Suppressor macrophage treated with lipopolysaccharide for 1 hour (primary cell): ENCODE results near the gene NEURL1.

ENCODE experiments used
- DNase-seq, 3 donors: peaks; one replicate each; pipeline ENCODE4 v3.0.0-alpha.2; 2020 to 2022

Gene NEURL1

GRCh38 chr10:103493362-103493915, at the start of gene NEURL1:
Gene NEURL1, plus strand, starts transcription at chr10:103493705. Its CDS starts 683 bp downstream, at chr10:103494388.
- DNase-seq = peak; percentile 26 to 54 (median 35)

GRCh38 chr10:103444478-103444877, 49.0 kb upstream of the NEURL1 start:
- DNase-seq = no peak

- no peak for DNase-seq
Observed at GRCh38 chr10:103445366-103445765, 48.1 kb upstream of the NEURL1 start.

- DNase-seq = peak; percentile 55 to 56 (median 55)
Observed at GRCh38 chr10:103445767-103446567, 47.5 kb upstream of the NEURL1 start.

GRCh38 chr10:103447187-103447586, 46.3 kb upstream of the NEURL1 start:
- no peak for DNase-seq

GRCh38 chr10:103448746-103449145, 44.8 kb upstream of the NEURL1 start:
- peak; percentile 85 to 91 (median 89) for DNase-seq

GRCh38 chr10:103449208-103450144, 44.0 kb upstream of the NEURL1 start:
- no peak for DNase-seq

- no peak for DNase-seq
Observed at GRCh38 chr10:103450201-103450695, 43.3 kb upstream of the NEURL1 start.

- DNase-seq = peak; percentile 55 to 71 (median 66)
Observed at GRCh38 chr10:103451091-103451813, 42.3 kb upstream of the NEURL1 start.

- peak; percentile 68 to 86 (median 69) for DNase-seq
Observed at GRCh38 chr10:103451831-103452505, 41.5 kb upstream of the NEURL1 start, which contains the start of gene CALHM2. Gene CALHM2, minus strand, starts transcription at chr10:103452370. Its CDS starts 2,429 bp downstream, at chr10:103449941.

- no peak for DNase-seq
Observed at GRCh38 chr10:103452506-103453230, 40.8 kb upstream of the NEURL1 start.

- DNase-seq = no peak
Observed at GRCh38 chr10:103454026-103454425, 39.5 kb upstream of the NEURL1 start.

- no peak for DNase-seq
Observed at GRCh38 chr10:103455235-103455634, 38.3 kb upstream of the NEURL1 start.

GRCh38 chr10:103456074-103456660, 37.3 kb upstream of the NEURL1 start:
- no peak for DNase-seq

GRCh38 chr10:103457176-103457712, 36.3 kb upstream of the NEURL1 start:
- DNase-seq = no peak

GRCh38 chr10:103457896-103458583, 35.5 kb upstream of the NEURL1 start:
- no peak for DNase-seq

GRCh38 chr10:103458720-103459119, 34.8 kb upstream of the NEURL1 start, which contains the start of gene CALHM1:
Gene CALHM1, minus strand, starts transcription at chr10:103458900. Its CDS starts 149 bp downstream, at chr10:103458751.
- peak; percentile 49 to 58 (median 57) for DNase-seq

- DNase-seq = no peak
Observed at GRCh38 chr10:103459615-103460014, 33.9 kb upstream of the NEURL1 start.

GRCh38 chr10:103463499-103463898, 30.0 kb upstream of the NEURL1 start:
- peak; percentile 64 to 73 (median 67) for DNase-seq
